Mucosa of stomach (tissue), 1 donor: ENCODE data around the gene EZR.

Experiments used
- H3K27me3 ChIP-seq: one replicate; pipeline ENCODE4 v1.7.0; 2013; ENCODE audit warnings: mild to moderate bottlenecking, low read length; ENCODE audit not compliant: control insufficient read depth, insufficient read depth
- H3K36me3 ChIP-seq: one replicate; pipeline ENCODE4 v1.7.0; 2013; ENCODE audit warnings: low read length; ENCODE audit not compliant: control insufficient read depth, insufficient read depth
- H3K4me1 ChIP-seq: one replicate; pipeline ENCODE4 v1.7.0; 2013; ENCODE audit warnings: mild to moderate bottlenecking, low read length; ENCODE audit not compliant: control insufficient read depth, insufficient read depth
- H3K4me3 ChIP-seq: one replicate; pipeline ENCODE4 v1.7.0; 2013; ENCODE audit warnings: low read length
- H3K9ac ChIP-seq: one replicate; pipeline ENCODE4 v1.7.0; 2013; ENCODE audit warnings: mild to moderate bottlenecking, low read length, moderate library complexity
- H3K9me3 ChIP-seq: one replicate; pipeline ENCODE4 v1.7.0; 2013; ENCODE audit warnings: mild to moderate bottlenecking, low read length, moderate library complexity; ENCODE audit not compliant: control insufficient read depth
- donor health status: Pancreatic carcinoma.

Gene EZR

GRCh38 chr6:158810155-158811095, 8.7 kb downstream of the EZR start:
- Histone ChIP-seq H3K36me3 (no peaks in the 10 kb centered on the region), H3K4me1 (peaks cover 69% of the 10 kb centered on the region), H3K9ac (no peak overlapping the region), H3K9me3 (no peaks in the 10 kb centered on the region), H3K4me3 (no peak overlapping the region), H3K27me3 (no peaks in the 10 kb centered on the region)

GRCh38 chr6:158808941-158809678, 10.1 kb downstream of the EZR start:
- no peaks in the 10 kb centered on the region for H3K9me3 ChIP-seq
- peak overlapping the region; percentile 25 for H3K9ac ChIP-seq
- H3K4me1 ChIP-seq: peaks cover 62% of the 10 kb centered on the region
- H3K27me3 ChIP-seq: no peaks in the 10 kb centered on the region
- H3K4me3 ChIP-seq: no peak overlapping the region
- no peaks in the 10 kb centered on the region for H3K36me3 ChIP-seq

DNA sequence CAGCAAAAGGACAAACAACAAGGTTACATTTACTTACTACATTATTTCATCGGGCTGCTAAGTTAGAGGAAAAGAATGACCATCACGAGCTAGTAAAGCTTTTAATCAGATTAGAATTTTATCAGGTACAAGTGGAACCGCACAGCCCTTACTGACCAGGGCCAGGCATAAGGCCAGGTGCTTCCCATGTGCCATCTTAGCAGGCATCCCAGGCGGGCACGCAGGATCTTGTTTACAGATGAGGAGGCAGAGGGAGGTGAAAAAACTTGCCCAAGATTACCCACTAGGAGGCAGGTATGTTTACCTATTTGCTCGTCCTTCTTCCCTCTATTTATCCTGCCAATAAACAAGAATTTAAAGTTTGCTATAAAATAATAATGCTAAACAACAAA, 10.7 kb downstream of the EZR start:
- Histone ChIP-seq H3K4me3 (no peak overlapping the region), H3K4me1 (peaks cover 61% of the 10 kb centered on the region), H3K9me3 (no peaks in the 10 kb centered on the region), H3K9ac (no peak overlapping the region), H3K27me3 (no peaks in the 10 kb centered on the region), H3K36me3 (no peaks in the 10 kb centered on the region)

GRCh38 chr6:158807515-158808441, 11.4 kb downstream of the EZR start:
- H3K9me3 ChIP-seq: no peaks in the 10 kb centered on the region
- H3K4me3 ChIP-seq: no peak overlapping the region
- no peaks in the 10 kb centered on the region for H3K36me3 ChIP-seq

GRCh38 chr6:158805698-158806377, 13.3 kb downstream of the EZR start:
- no peak overlapping the region for H3K9ac ChIP-seq
- H3K9me3 ChIP-seq: no peaks in the 10 kb centered on the region
- H3K36me3 ChIP-seq: no peaks in the 10 kb centered on the region
- H3K4me1 ChIP-seq: peaks cover 62% of the 10 kb centered on the region
- H3K27me3 ChIP-seq: no peaks in the 10 kb centered on the region
- H3K4me3 ChIP-seq: no peak overlapping the region

More at GRCh38 chr6:158807515-158808441, 11.4 kb downstream of the EZR start:
- Histone ChIP-seq H3K9ac (no peak overlapping the region), H3K4me1 (peaks cover 59% of the 10 kb centered on the region), H3K27me3 (no peaks in the 10 kb centered on the region)

GRCh38 chr6:158804207-158804606, 15.0 kb downstream of the EZR start:
- no peaks in the 10 kb centered on the region for H3K9me3 ChIP-seq
- no peaks in the 10 kb centered on the region for H3K36me3 ChIP-seq
- H3K27me3 ChIP-seq: no peaks in the 10 kb centered on the region
- H3K9ac ChIP-seq: peak overlapping the region; percentile 1
- H3K4me3 ChIP-seq: no peak overlapping the region
- peaks cover 69% of the 10 kb centered on the region for H3K4me1 ChIP-seq

GRCh38 chr6:158803733-158804143, 15.4 kb downstream of the EZR start:
- Histone ChIP-seq H3K4me3 (no peak overlapping the region), H3K36me3 (no peaks in the 10 kb centered on the region), H3K4me1 (peaks cover 69% of the 10 kb centered on the region), H3K9me3 (no peaks in the 10 kb centered on the region), H3K27me3 (no peaks in the 10 kb centered on the region), H3K9ac (peak overlapping the region; percentile 1)

DNA sequence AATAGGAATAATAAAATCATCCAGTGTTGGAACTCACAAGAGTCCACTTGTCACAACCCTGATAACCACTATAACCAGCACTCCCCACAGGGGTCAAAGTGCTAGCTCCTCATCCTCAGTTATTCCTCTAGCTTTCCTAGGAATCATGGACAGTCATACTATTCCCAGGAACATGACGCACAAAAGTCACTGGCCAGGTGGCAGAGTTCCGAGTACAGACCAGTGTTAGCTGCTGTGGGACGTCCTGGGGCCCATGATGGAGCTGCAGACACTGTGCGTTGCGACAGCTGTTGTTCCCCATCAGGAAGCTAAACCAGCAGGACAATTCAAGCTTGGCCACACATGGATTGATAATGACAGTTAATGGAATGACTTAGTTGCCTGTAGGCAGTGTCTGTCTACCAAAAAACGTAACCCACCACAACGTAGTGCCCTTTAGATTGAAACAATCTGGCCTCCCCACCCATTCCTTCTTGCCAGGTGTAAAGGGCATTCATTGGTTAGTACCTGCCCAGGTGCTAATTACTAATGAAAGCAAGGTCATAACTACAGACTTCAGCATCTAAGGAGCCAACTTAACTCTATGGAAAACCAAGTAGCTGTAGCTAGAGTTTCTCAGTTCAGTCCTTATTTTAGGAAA, 17.4 kb downstream of the EZR start:
- Histone ChIP-seq H3K36me3 (no peaks in the 10 kb centered on the region), H3K4me3 (no peak overlapping the region), H3K9me3 (no peaks in the 10 kb centered on the region), H3K9ac (no peak overlapping the region), H3K27me3 (no peaks in the 10 kb centered on the region), H3K4me1 (peaks cover 62% of the 10 kb centered on the region)

- Histone ChIP-seq H3K9ac (peak overlapping the region; percentile 2), H3K4me1 (peaks cover 76% of the 10 kb centered on the region), H3K4me3 (no peak overlapping the region)
Observed at GRCh38 chr6:158799051-158799792, 19.9 kb downstream of the EZR start.

DNA sequence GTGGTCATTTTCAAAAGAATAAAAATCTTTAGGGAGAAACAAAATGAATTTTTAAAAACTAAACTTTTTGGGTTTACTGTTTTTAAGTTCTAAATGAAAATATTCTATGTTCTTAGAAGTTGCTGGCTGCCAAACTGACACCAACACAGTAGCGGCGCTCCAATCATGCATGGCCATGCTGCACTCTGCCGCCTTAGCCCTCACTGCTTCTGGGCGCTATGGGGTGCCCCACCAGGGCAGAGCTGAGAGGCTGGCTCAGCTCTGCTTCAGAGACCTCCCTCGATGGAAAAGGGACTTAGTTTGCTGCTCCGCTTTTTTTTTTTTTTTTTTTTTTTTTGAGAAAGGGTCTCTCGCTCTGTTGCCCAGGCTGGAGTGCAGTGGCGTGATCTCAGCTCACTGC, 20.9 kb downstream of the EZR start:
- H3K9me3 ChIP-seq: no peaks in the 10 kb centered on the region
- H3K9ac ChIP-seq: no peak overlapping the region
- H3K27me3 ChIP-seq: no peaks in the 10 kb centered on the region
- no peak overlapping the region for H3K4me3 ChIP-seq
- H3K36me3 ChIP-seq: no peaks in the 10 kb centered on the region
- H3K4me1 ChIP-seq: peaks cover 77% of the 10 kb centered on the region

More at GRCh38 chr6:158799051-158799792, 19.9 kb downstream of the EZR start:
- H3K9me3 ChIP-seq: no peaks in the 10 kb centered on the region
- no peaks in the 10 kb centered on the region for H3K36me3 ChIP-seq
- H3K27me3 ChIP-seq: no peaks in the 10 kb centered on the region
